B cell (primary cell): ENCODE data around the gene HLA-DMB. TPM values are rescaled to one million over a fixed set of nuclear protein-coding genes. Genes with fewer than 3 reads are reported as not detected.

Experiments used
- ATAC-seq: fragments of 200-7000 bp; cut with Tn5 transposase; one replicate; pipeline ENCODE4 v1.10.0; 2021; ENCODE audit warnings: low read depth, mild to moderate bottlenecking, moderate number of reproducible peaks, moderate library complexity
- CTCF ChIA-PET: fragments of 350-600 bp; sonication (Branson Sonifier 250); formaldehyde crosslinking; loops from one replicate; lab custom pipeline; 2021; ENCODE audit warnings: antibody characterized with exemption, inconsistent platforms; lab: Charles Lee
- POLR2A ChIA-PET: fragments of 350-600 bp; sonication (Branson Sonifier 250); formaldehyde crosslinking; loops from one replicate; lab custom pipeline; 2021; ENCODE audit warnings: antibody characterized with exemption; lab: Charles Lee
- DNase-seq: peaks from one replicate; pipeline ENCODE4 v3.0.0; 2013
- H2AFZ ChIP-seq: 2 replicates; pipeline ENCODE4 v1.6.1; 2012; ENCODE audit warnings: mild to moderate bottlenecking, low read depth, low read length; ENCODE audit not compliant: insufficient read depth, poor library complexity, severe bottlenecking
- H3K27ac ChIP-seq, 2 donors: 1 replicate in 1 of 2; 2 replicates in 1 of 2; pipeline ENCODE4 v1.5.1; 2012 to 2013; ENCODE audit warnings: low read length in 2 of 2, mild to moderate bottlenecking in 2 of 2, moderate library complexity in 1 of 2
- H3K27me3 ChIP-seq, 4 experiments: fragments of 200-600 bp in 1 of 4; sonication (generic) in 1 of 4; replicated peaks in 1 of 4; 1 replicate in 2 of 4; 2 replicates in 2 of 4; pipeline versions ENCODE4 v1.6.1 to v1.7.0; 2013 to 2016; ENCODE audit warnings: low read length in 3 of 4, mild to moderate bottlenecking in 2 of 4, mixed read lengths in 1 of 4, moderate library complexity in 1 of 4; ENCODE audit not compliant: insufficient read depth in 4 of 4, control insufficient read depth in 3 of 4; ENCODE audit errors: control extremely low read depth in 1 of 4
- H3K36me3 ChIP-seq, 2 experiments: replicated peaks in 1 of 2; 1 replicate in 1 of 2; 2 replicates in 1 of 2; pipeline versions ENCODE4 v1.6.1 to v1.7.1; 2013; ENCODE audit warnings: low read length in 1 of 2; ENCODE audit not compliant: insufficient read depth in 2 of 2, control insufficient read depth in 1 of 2; ENCODE audit errors: control extremely low read depth in 1 of 2, extremely low read depth in 1 of 2
- H3K4me1 ChIP-seq, 2 donors: fragments of 200-600 bp in 1 of 2; sonication (generic) in 1 of 2; 1 replicate in 1 of 2; 2 replicates in 1 of 2; pipeline versions ENCODE4 v1.5.1 to v1.6.1; 2013 to 2017; ENCODE audit warnings: low read length in 2 of 2; ENCODE audit not compliant: control insufficient read depth in 2 of 2, insufficient read depth in 2 of 2
- H3K4me2 ChIP-seq: replicated peaks from 2 replicates; pipeline ENCODE3; 2012; ENCODE audit warnings: mild to moderate bottlenecking, low read depth, low read length; ENCODE audit not compliant: poor library complexity, severe bottlenecking
- H3K4me3 ChIP-seq, 5 experiments: fragments of 200-600 bp in 1 of 5; sonication (generic) in 1 of 5; 1 replicate in 3 of 5; 2 replicates in 2 of 5; pipeline versions ENCODE4 v1.5.1 to v1.7.0; 2011 to 2016; ENCODE audit warnings: low read length in 4 of 5, mild to moderate bottlenecking in 4 of 5, low read depth in 2 of 5, control low read depth in 1 of 5, moderate library complexity in 1 of 5; ENCODE audit not compliant: insufficient read depth in 1 of 5; ENCODE audit errors: control extremely low read depth in 1 of 5, extremely low read depth in 1 of 5
- H3K79me2 ChIP-seq: fragments of 200-600 bp; sonication (generic); one replicate; pipeline ENCODE4 v1.6.0; 2016; ENCODE audit warnings: low read length; ENCODE audit not compliant: control insufficient read depth, insufficient read depth
- H3K9ac ChIP-seq: fragments of 200-600 bp; sonication (generic); 2 replicates; pipeline ENCODE4 v1.6.1; 2017; ENCODE audit warnings: mild to moderate bottlenecking, low read length, moderate library complexity
- H3K9me3 ChIP-seq, 3 donors: one replicate each; pipeline versions ENCODE4 v1.6.1 to v1.7.1; 2013; ENCODE audit warnings: low read length in 2 of 3; ENCODE audit not compliant: control insufficient read depth in 2 of 3, insufficient read depth in 1 of 3; ENCODE audit errors: control extremely low read depth in 1 of 3
- H4K20me1 ChIP-seq: 2 replicates; pipeline ENCODE4 v1.6.0; 2012; ENCODE audit warnings: mild to moderate bottlenecking, low read length; ENCODE audit not compliant: insufficient read depth, control insufficient read depth, poor library complexity, severe bottlenecking
- H3K27ac Mint-ChIP-seq: one replicate; pipeline ENCODE4 v1.8.0; 2021; ENCODE audit warnings: mixed read lengths
- H3K27me3 Mint-ChIP-seq: one replicate; pipeline ENCODE4 v1.8.0; 2021; ENCODE audit warnings: mixed read lengths
- H3K4me1 Mint-ChIP-seq: one replicate; pipeline ENCODE4 v1.8.0; 2021; ENCODE audit warnings: mixed read lengths
- H3K4me3 Mint-ChIP-seq: one replicate; pipeline ENCODE4 v1.8.0; 2021; ENCODE audit warnings: mixed read lengths
- H3K9me3 Mint-ChIP-seq: one replicate; pipeline ENCODE4 v1.8.0; 2022; ENCODE audit warnings: mixed read lengths; ENCODE audit not compliant: insufficient read depth
- EZH2 ChIP-seq: IDR thresholded peaks from 2 replicates; pipeline ENCODE4 v1.6.1; 2012; ENCODE audit warnings: borderline replicate concordance, low read depth, mild to moderate bottlenecking, moderate library complexity, low read length; ENCODE audit not compliant: insufficient read depth, poor library complexity, severe bottlenecking
- WGBS: methylation state at CpG from one replicate; pipeline ENCODE4 v1.1.5; 2013; ENCODE audit warnings: missing lambda C conversion rate; ENCODE audit not compliant: insufficient coverage; 5-methylcytosine and 5-hydroxymethylcytosine counted together
- intact Hi-C: fragments of 100-400 bp; cut with micrococcal nuclease; formaldehyde crosslinking; loops from one replicate; pipeline ENCODE4 v1.10.0; 2022
- polyA plus RNA-seq: library from polyadenylated mRNA; depleted of rRNA; stranded (reverse); fragments of >200 nt; gene quantifications from 2 replicates; pipeline ENCODE4 v1.2.3, GENCODE V29; 2012
- total RNA-seq, 2 donors: library from RNA; stranded (reverse); fragments of 120-200 nt in 1 of 2; gene quantifications; 1 replicate in 1 of 2; 2 replicates in 1 of 2; pipeline versions ENCODE4 v1.2.3 to v1.2.4, GENCODE V29; 2013 to 2022
- TF ChIP-seq, protein P1 (sequence below): fragments of 200-600 bp; IDR thresholded peaks from one replicate; pipeline ENCODE4 v1.8.0; 2022; ENCODE audit warnings: antibody characterized with exemption, mild to moderate bottlenecking

Gene HLA-DMB
- total and polyA plus RNA-seq, 2 donors (not counting 1 experiment from before 2014, with no cell fraction given), result 593 to 656 TPM

DNA sequence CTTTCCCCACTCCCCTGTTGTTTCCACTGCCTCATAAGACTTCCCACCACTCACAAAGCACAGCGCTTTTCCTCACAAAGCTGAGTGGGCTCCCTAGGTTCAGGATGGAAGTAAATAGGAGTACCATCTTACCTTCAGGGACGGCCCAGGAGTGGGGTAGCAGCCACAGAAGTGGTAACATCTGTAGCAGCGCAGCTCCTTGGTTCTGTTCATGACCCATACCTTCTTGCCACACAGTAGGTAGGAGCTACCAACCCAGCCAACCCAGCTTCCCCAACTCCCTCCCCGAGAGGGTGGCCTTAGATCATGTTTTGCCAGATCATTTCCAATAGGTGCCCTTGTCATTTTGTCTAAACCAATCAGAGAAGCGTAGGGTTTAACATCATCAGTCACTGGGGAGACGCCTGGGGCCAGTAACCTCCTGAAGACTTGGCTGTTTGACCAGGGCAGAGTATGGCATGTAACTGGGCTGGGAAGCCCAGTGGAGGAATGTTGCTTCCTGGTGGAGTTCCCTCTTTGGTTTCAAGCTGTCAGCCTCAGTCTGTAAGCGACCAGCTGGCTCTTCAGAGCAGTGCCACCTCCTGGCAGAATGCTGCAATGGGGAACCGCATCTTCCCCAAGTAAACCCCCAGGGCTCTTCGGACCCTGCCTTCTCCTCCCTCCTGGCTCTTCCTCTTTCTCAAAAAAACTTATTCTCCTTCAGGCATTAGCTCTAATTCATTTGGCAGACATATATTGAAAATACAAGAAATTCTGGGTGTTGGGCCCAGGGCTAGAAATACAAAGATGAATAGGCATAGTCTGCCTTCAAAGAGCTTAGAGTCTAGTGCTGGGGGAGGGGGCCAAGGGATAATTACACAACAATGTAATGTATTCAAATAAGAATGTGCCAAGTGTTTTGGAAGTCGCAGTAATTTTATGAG, 12.2 kb upstream of the HLA-DMB start, which contains the start of gene HLA-DMA:
TSS of gene HLA-DMA (minus strand) at position 281 of the 923 bp plus-strand sequence. CDS start at position 220, 61 bp downstream.
- Histone ChIP-seq H3K4me3 (peak within 1 kb of the TSS; percentile 72 to 98 (median 93)), H3K27me3 (no peaks in the 10 kb centered on the region), H3K79me2 (peaks cover 96% of the 10 kb centered on the region), H3K4me2 (peak within 1 kb of the TSS; percentile 81), H3K27ac (peak within 1 kb of the TSS; percentile 91 to 92), H2AFZ (peak within 1 kb of the TSS; percentile 4), H3K9me3 (no peaks in the 10 kb centered on the region), H3K4me1 (peaks cover 70 to 84% of the 10 kb centered on the region in 2 donors), H3K36me3 (peaks cover 0 to 30% of the 10 kb centered on the region in 2 experiments), H3K9ac (peak within 1 kb of the TSS; percentile 89), H4K20me1 (no peaks in the 10 kb centered on the region)
- Mint-ChIP-seq H3K4me1 (peaks cover 85% of the 10 kb centered on the region), H3K9me3 (no peaks in the 10 kb centered on the region), H3K27ac (peak within 1 kb of the TSS; percentile 98), H3K4me3 (peak within 1 kb of the TSS; percentile 96), H3K27me3 (no peaks in the 10 kb centered on the region)
- intact Hi-C loops, result loop anchor here (1.0 to 2.0 kb wide), 6 partner anchors 12 to 68 kb away; partner anchors contain the start of gene HLA-DMB
- ChIA-PET CTCF (interaction anchor here (0.6 to 13.5 kb wide), 25 partner anchors 9 to 196 kb away, joined by 3 to 822 read pairs (median 5); partner anchors contain the start of genes BRD2, HLA-DMB, PSMB9 and TAP1), POLR2A (interaction anchor here (0.6 to 10.7 kb wide), 19 partner anchors 11 to 136 kb away, joined by 3 to 349 read pairs (median 6); partner anchors contain the start of genes BRD2, HLA-DMB, HLA-DOB and PSMB8)
- WGBS, result 0% methylated on average over 7 of the region's 10 CpGs
- ATAC-seq (peak; percentile 91), DNase-seq (peak; percentile 97)
- TF ChIP-seq EZH2, result no peak
- TF ChIP-seq, protein P1, sequence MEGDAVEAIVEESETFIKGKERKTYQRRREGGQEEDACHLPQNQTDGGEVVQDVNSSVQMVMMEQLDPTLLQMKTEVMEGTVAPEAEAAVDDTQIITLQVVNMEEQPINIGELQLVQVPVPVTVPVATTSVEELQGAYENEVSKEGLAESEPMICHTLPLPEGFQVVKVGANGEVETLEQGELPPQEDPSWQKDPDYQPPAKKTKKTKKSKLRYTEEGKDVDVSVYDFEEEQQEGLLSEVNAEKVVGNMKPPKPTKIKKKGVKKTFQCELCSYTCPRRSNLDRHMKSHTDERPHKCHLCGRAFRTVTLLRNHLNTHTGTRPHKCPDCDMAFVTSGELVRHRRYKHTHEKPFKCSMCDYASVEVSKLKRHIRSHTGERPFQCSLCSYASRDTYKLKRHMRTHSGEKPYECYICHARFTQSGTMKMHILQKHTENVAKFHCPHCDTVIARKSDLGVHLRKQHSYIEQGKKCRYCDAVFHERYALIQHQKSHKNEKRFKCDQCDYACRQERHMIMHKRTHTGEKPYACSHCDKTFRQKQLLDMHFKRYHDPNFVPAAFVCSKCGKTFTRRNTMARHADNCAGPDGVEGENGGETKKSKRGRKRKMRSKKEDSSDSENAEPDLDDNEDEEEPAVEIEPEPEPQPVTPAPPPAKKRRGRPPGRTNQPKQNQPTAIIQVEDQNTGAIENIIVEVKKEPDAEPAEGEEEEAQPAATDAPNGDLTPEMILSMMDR, result peak; percentile 88
